KMS-11 (cell line): ENCODE measurements around the gene MRPL2.

Experiments used
- H2AFZ ChIP-seq: fragments of 200-600 bp; sonication (generic); 2 replicates; pipeline ENCODE4 v1.6.1; 2016; ENCODE audit warnings: antibody characterized with exemption, mixed run types, low read depth
- H3K27ac ChIP-seq: fragments of 200-600 bp; sonication (generic); 2 replicates; pipeline ENCODE4 v1.6.1; 2016; ENCODE audit warnings: mild to moderate bottlenecking, mixed run types
- H3K27me3 ChIP-seq: fragments of 200-600 bp; sonication (generic); 2 replicates; pipeline ENCODE4 v1.6.1; 2017; ENCODE audit warnings: mild to moderate bottlenecking, low read depth, mixed run types, moderate library complexity; ENCODE audit not compliant: insufficient read depth
- H3K36me3 ChIP-seq: fragments of 200-600 bp; sonication (generic); 2 replicates; pipeline ENCODE4 v1.6.1; 2017; ENCODE audit warnings: mild to moderate bottlenecking, mixed run types; ENCODE audit not compliant: insufficient read depth
- H3K4me1 ChIP-seq: fragments of 200-600 bp; sonication (generic); 2 replicates; pipeline ENCODE4 v1.6.1; 2016; ENCODE audit warnings: mild to moderate bottlenecking, low read depth, mixed run types; ENCODE audit not compliant: poor library complexity, severe bottlenecking
- H3K4me2 ChIP-seq: fragments of 200-600 bp; sonication (generic); 2 replicates; pipeline ENCODE4 v1.7.0; 2016; ENCODE audit warnings: mild to moderate bottlenecking, mixed run types
- H3K4me3 ChIP-seq: fragments of 200-600 bp; sonication (generic); IDR thresholded peaks from 2 replicates; pipeline ENCODE4 v1.6.1; 2017; ENCODE audit warnings: low read depth, low read length, mixed read lengths; ENCODE audit not compliant: insufficient read depth
- H3K79me2 ChIP-seq: fragments of 200-600 bp; sonication (generic); 2 replicates; pipeline ENCODE4 v1.6.1; 2016; ENCODE audit warnings: low read depth, mixed run types; ENCODE audit not compliant: insufficient read depth
- H3K9ac ChIP-seq: fragments of 200-600 bp; sonication (generic); 2 replicates; pipeline ENCODE4 v1.6.1; 2016; ENCODE audit warnings: mild to moderate bottlenecking, mixed run types
- H4K20me1 ChIP-seq: fragments of 200-600 bp; sonication (generic); 2 replicates; pipeline ENCODE4 v1.6.1; 2016; ENCODE audit warnings: mild to moderate bottlenecking, mixed run types; ENCODE audit not compliant: insufficient read depth
- TF ChIP-seq, protein P1 (sequence below): fragments of 200-600 bp; sonication (generic); conservative IDR thresholded peaks from 2 replicates; pipeline ENCODE4 v1.6.1; 2017; ENCODE audit warnings: low read depth, mild to moderate bottlenecking, antibody characterized with exemption, low read length, moderate library complexity, mixed read lengths

The MRPL2 gene

DNA sequence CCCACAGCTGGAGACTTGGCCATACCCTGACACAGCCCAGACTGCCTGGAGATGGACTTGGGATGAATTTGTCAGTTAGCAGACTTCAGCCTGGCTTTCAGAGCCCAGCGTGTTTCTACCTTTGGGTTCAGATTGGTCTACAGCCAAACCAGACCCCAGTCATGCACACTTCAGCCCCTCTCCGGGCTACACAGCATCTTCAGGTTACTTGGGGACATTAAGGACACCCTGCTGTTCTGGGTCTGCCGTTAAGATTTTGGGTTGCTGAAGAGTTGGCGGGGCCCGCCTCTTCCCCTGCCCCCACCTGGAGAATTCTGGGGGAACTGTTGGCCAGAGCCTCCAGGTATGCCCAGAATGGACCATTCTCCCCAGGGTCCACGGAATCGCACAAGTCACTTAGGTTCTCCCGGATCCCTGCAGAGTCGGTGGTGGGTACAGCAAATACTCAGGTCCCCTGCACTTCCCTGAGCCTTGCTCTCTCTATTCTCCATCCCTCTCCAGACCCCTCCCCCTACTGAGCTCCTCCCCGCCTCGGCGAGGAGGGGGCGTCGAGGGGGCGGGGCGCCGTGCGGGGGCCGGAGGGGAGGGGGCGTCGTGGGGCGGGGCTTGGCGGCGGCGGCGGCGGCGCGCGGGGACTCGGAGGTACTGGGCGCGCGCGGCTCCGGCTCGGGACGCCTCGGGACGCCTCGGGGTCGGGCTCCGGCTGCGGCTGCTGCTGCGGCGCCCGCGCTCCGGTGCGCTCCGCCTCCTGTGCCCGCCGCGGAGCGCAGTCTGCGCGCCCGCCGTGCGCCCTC, 16.6 kb upstream of the MRPL2 start, which contains the start of gene PTK7:
TSS of gene PTK7 (plus strand) at position 645 of the 794 bp plus-strand sequence. CDS start 175 bp downstream, outside the sequence.
- peaks cover 9% of the 10 kb centered on the region for H3K4me1 ChIP-seq
- no peaks in the 10 kb centered on the region for H3K36me3 ChIP-seq
- TF ChIP-seq, protein P1, sequence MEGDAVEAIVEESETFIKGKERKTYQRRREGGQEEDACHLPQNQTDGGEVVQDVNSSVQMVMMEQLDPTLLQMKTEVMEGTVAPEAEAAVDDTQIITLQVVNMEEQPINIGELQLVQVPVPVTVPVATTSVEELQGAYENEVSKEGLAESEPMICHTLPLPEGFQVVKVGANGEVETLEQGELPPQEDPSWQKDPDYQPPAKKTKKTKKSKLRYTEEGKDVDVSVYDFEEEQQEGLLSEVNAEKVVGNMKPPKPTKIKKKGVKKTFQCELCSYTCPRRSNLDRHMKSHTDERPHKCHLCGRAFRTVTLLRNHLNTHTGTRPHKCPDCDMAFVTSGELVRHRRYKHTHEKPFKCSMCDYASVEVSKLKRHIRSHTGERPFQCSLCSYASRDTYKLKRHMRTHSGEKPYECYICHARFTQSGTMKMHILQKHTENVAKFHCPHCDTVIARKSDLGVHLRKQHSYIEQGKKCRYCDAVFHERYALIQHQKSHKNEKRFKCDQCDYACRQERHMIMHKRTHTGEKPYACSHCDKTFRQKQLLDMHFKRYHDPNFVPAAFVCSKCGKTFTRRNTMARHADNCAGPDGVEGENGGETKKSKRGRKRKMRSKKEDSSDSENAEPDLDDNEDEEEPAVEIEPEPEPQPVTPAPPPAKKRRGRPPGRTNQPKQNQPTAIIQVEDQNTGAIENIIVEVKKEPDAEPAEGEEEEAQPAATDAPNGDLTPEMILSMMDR = no peak
- no peak within 1 kb of the TSS for H3K27ac ChIP-seq
- no peak within 1 kb of the TSS for H2AFZ ChIP-seq
- no peak within 1 kb of the TSS for H3K9ac ChIP-seq
- no peak within 1 kb of the TSS for H3K4me2 ChIP-seq
- H4K20me1 ChIP-seq = no peaks in the 10 kb centered on the region
- H3K27me3 ChIP-seq = no peaks in the 10 kb centered on the region; the same call in 1 of the 2 replicates
- H3K4me3 ChIP-seq = no peak within 1 kb of the TSS
- H3K79me2 ChIP-seq = no peaks in the 10 kb centered on the region

GRCh38 chr6:43074847-43075669, 15.8 kb upstream of the MRPL2 start:
- H3K9ac ChIP-seq = no peak overlapping the region
- no peak overlapping the region for H3K27ac ChIP-seq
- H3K27me3 ChIP-seq = no peaks in the 10 kb centered on the region; the same call in 1 of the 2 replicates
- H4K20me1 ChIP-seq = no peaks in the 10 kb centered on the region
- H3K4me1 ChIP-seq = peaks cover 9% of the 10 kb centered on the region
- TF ChIP-seq, protein P1 = no peak
- H3K36me3 ChIP-seq = no peaks in the 10 kb centered on the region
- no peak overlapping the region for H2AFZ ChIP-seq
- H3K79me2 ChIP-seq = no peaks in the 10 kb centered on the region
- H3K4me2 ChIP-seq = no peak overlapping the region
- H3K4me3 ChIP-seq = no peak overlapping the region

DNA sequence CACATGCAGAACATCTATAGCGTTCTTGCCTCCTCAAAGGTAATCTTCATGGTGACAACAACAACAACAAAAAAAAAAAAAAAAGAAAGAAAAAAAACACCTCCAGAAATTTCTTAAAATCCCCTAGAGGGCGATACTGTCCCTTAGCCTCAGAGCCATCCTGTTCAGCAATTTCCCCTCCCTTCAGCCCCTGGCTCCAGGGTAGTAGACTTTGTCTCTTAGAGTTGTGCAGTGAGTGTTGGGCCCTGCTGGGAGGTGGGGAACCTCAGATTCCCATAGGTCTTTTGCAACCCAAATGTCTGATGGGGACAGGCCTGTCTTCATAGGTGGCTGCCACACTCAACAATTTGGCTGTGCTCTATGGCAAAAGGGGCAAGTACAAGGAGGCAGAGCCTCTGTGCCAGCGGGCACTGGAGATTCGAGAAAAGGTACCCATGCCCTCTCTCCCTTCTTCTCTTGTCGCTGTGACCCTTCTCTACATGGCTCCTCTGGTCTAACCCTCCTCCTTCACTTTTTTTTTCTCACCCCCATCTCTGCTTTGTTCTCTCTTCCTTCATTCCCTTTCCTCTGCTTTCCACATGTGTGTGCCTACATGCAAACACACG, 10.9 kb upstream of the MRPL2 start:
- Histone ChIP-seq H3K4me1 (peaks cover 9% of the 10 kb centered on the region), H3K4me3 (no peak overlapping the region), H4K20me1 (no peaks in the 10 kb centered on the region), H3K27me3 (no peaks in the 10 kb centered on the region), H3K9ac (no peak overlapping the region), H2AFZ (no peak overlapping the region), H3K79me2 (no peaks in the 10 kb centered on the region), H3K36me3 (no peaks in the 10 kb centered on the region), H3K27ac (no peak overlapping the region), H3K4me2 (no peak overlapping the region)
- TF ChIP-seq, protein P1 = peak; percentile 61

DNA sequence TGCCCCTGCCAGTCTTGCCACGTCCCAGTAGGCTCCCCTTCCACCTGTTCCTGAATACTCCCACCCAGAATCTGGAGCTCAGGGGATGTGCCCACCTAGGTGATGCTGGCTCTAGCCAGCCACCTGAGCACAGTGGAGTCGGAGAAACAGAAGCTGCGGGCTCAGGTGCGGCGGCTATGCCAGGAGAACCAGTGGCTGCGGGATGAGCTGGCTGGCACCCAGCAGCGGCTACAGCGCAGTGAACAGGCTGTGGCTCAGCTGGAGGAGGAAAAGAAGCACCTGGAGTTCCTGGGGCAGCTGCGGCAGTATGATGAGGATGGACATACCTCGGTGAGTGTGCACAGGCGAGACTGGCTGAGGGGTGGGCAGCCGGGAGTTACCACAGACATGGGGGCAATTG, 3.6 kb upstream of the MRPL2 start:
- TF ChIP-seq, protein P1 = no peak
- Histone ChIP-seq H3K27ac (no peak overlapping the region), H4K20me1 (no peaks in the 10 kb centered on the region), H3K4me3 (no peak overlapping the region), H3K9ac (no peak overlapping the region), H3K27me3 (no peaks in the 10 kb centered on the region), H3K4me1 (peaks cover 16% of the 10 kb centered on the region), H3K4me2 (no peak overlapping the region), H3K36me3 (no peaks in the 10 kb centered on the region), H2AFZ (no peak overlapping the region), H3K79me2 (peaks cover 13% of the 10 kb centered on the region)
